K562 (cell line): Measurements from ENCODE around the gene KSR2. TPM values are rescaled to one million over a fixed set of nuclear protein-coding genes. Genes with fewer than 3 reads are reported as not detected.
A peak's percentile ranks its signal among the peaks of the same experiment; 100 is the strongest.

Source experiments
- ATAC-seq: fragments of 200-7000 bp; cut with Tn5 transposase; 3 replicates; pipeline ENCODE4 v1.9.1; 2020; ENCODE audit warnings: moderate library complexity
- BruUV-seq: library from RNA; stranded (reverse); fragments of 400-500 nt; replicated peaks from 2 replicates; lab custom pipeline; 2021; lab: Mats Ljungman, UMichigan
- CTCF ChIA-PET: fragments of 300-600 bp; formaldehyde crosslinking; extraction: SDS; loops from one replicate; lab custom pipeline; 2021; ENCODE audit warnings: low intra/inter-chr PET ratio; lab: Yijun Ruan, JAX
- POLR2A ChIA-PET: fragments of 300-600, 350-650 bp; sonication (Branson Sonifier 250); formaldehyde crosslinking; extraction: SDS; loops from one replicate; lab custom pipeline; 2021; ENCODE audit warnings: antibody characterized with exemption, inconsistent platforms; lab: Yijun Ruan, JAX
- DNase-seq, 4 experiments: peaks; one replicate each; pipeline versions ENCODE4 v3.0.0 to v3.0.0-alpha.2; 2011 to 2018; ENCODE audit warnings: low spot score in 3 of 4, mixed read lengths in 3 of 4; ENCODE audit errors: extremely low read depth in 1 of 4
- FAIRE-seq: peaks from 2 replicates; lab custom pipeline; 2011; peaks lifted over from hg19 to GRCh38; lab: Jason Lieb, UNC
- H2AFZ ChIP-seq: 2 replicates; pipeline ENCODE4 v1.6.0; 2011; ENCODE audit warnings: low read depth, low read length, control low read depth, inconsistent platforms
- H3K27ac ChIP-seq: fragments of 200-600 bp; 3 replicates; pipeline ENCODE4 v1.8.0; 2011; ENCODE audit warnings: low read depth, mild to moderate bottlenecking, control low read depth, inconsistent platforms, low read length, moderate library complexity, mixed read lengths; ENCODE audit errors: extremely low read depth
- H3K27me3 ChIP-seq, 2 experiments: fragments of 300-600 bp in 1 of 2; 2 replicates in 1 of 2; 3 replicates in 1 of 2; pipeline versions ENCODE4 v1.6.0 to v1.8.0; 2011; ENCODE audit warnings: inconsistent platforms in 2 of 2, low read length in 2 of 2, mild to moderate bottlenecking in 1 of 2, mixed read lengths in 1 of 2, moderate library complexity in 1 of 2; ENCODE audit not compliant: control insufficient read depth in 2 of 2, insufficient read depth in 2 of 2
- H3K36me3 ChIP-seq: fragments of 300-600 bp; 3 replicates; pipeline ENCODE4 v1.8.0; 2011; ENCODE audit warnings: mild to moderate bottlenecking, low read length, inconsistent platforms; ENCODE audit not compliant: control insufficient read depth, insufficient read depth
- H3K4me1 ChIP-seq, 2 experiments: fragments of 200-600 bp in 1 of 2; replicated peaks in 1 of 2; 2 replicates in 1 of 2; 3 replicates in 1 of 2; pipeline versions ENCODE4 v1.5.1 to v1.8.0; 2011; ENCODE audit warnings: inconsistent platforms in 2 of 2, low read length in 2 of 2, mild to moderate bottlenecking in 1 of 2, mixed read lengths in 1 of 2, moderate library complexity in 1 of 2; ENCODE audit not compliant: control insufficient read depth in 2 of 2, insufficient read depth in 2 of 2
- H3K4me2 ChIP-seq: 2 replicates; pipeline ENCODE4 v1.6.1; 2011; ENCODE audit warnings: low read length, control low read depth, inconsistent platforms, mixed read lengths; ENCODE audit not compliant: insufficient read depth
- H3K4me3 ChIP-seq: fragments of 200-600 bp; sonication (generic), shearing (Covaris generic); 2 replicates; pipeline ENCODE4 v1.5.1; 2016; ENCODE audit warnings: control low read depth, inconsistent platforms
- H3K79me2 ChIP-seq: fragments of 200-600 bp; 3 replicates; pipeline ENCODE4 v1.8.0; 2011; ENCODE audit warnings: low read length, inconsistent platforms; ENCODE audit not compliant: control insufficient read depth, insufficient read depth
- H3K9ac ChIP-seq, 2 experiments: 2 replicates each; pipeline versions ENCODE4 v1.6.0 to v1.6.1; 2011; ENCODE audit warnings: low read depth in 2 of 2, low read length in 2 of 2, control low read depth in 1 of 2, inconsistent platforms in 1 of 2, mild to moderate bottlenecking in 1 of 2, mixed read lengths in 1 of 2; ENCODE audit not compliant: insufficient read depth in 1 of 2
- H3K9me1 ChIP-seq: one replicate; pipeline ENCODE4 v1.6.0; 2011; ENCODE audit warnings: inconsistent platforms, mild to moderate bottlenecking, low read length, moderate library complexity; ENCODE audit not compliant: control insufficient read depth, insufficient read depth
- H3K9me3 ChIP-seq: replicated peaks from 2 replicates; pipeline ENCODE4 v1.5.1; 2011; ENCODE audit warnings: low read depth, low read length, inconsistent platforms; ENCODE audit not compliant: control insufficient read depth, insufficient read depth
- H4K20me1 ChIP-seq: replicated peaks from 2 replicates; pipeline ENCODE4 v1.6.1; 2011; ENCODE audit warnings: low read length, inconsistent platforms, mixed read lengths; ENCODE audit not compliant: control insufficient read depth, insufficient read depth
- ASH1L ChIP-seq: fragments of 450-650 bp; IDR thresholded peaks from 2 replicates; pipeline ENCODE4 v1.6.1; 2018; ENCODE audit warnings: borderline replicate concordance, mild to moderate bottlenecking, low read depth; ENCODE audit not compliant: partially characterized antibody
- CBFA2T2 ChIP-seq: fragments of 450-650 bp; conservative IDR thresholded peaks from 2 replicates; pipeline ENCODE4 v1.6.1; 2017; ENCODE audit warnings: mild to moderate bottlenecking
- CBFB ChIP-seq: sonication (generic); formaldehyde crosslinking; IDR thresholded peaks from 2 replicates; pipeline ENCODE4 v1.4.0; 2020; ENCODE audit warnings: mild to moderate bottlenecking, missing genetic modification reagents
- CBX8 ChIP-seq: fragments of 200-600 bp; sonication (generic); IDR thresholded peaks from 2 replicates; pipeline ENCODE4 v1.6.1; 2012; ENCODE audit warnings: borderline replicate concordance, mixed run types, low read depth, mild to moderate bottlenecking, moderate library complexity, mixed read lengths, low read length, control low read depth, inconsistent platforms; ENCODE audit not compliant: poor library complexity, severe bottlenecking; ENCODE audit errors: extremely low read depth
- CREM ChIP-seq: IDR thresholded peaks from 2 replicates; pipeline ENCODE4 v1.6.1; 2014; ENCODE audit warnings: antibody characterized with exemption, low read depth
- PHB ChIP-seq: fragments of 250-450 bp; sonication (Bioruptor Pico); IDR thresholded peaks from 2 replicates; pipeline ENCODE4 v1.5.0; 2021
- RFX1 ChIP-seq: fragments of 450-650 bp; IDR thresholded peaks from 2 replicates; pipeline ENCODE4 v1.6.1; 2016; ENCODE audit warnings: mild to moderate bottlenecking, moderate library complexity
- SFPQ ChIP-seq: fragments of 200-400 bp; formaldehyde crosslinking; IDR thresholded peaks from 2 replicates; pipeline ENCODE4 v1.6.1; 2017; ENCODE audit warnings: mild to moderate bottlenecking, low read depth, low read length, moderate library complexity
- SIRT6 ChIP-seq: IDR thresholded peaks from one replicate; pipeline ENCODE4 v1.6.1; 2012; ENCODE audit warnings: low read depth, mild to moderate bottlenecking, control low read depth, inconsistent platforms, low read length, moderate library complexity
- SP1 ChIP-seq: sonication (generic); formaldehyde crosslinking; IDR thresholded peaks from 2 replicates; pipeline ENCODE4 v1.8.1; 2022; ENCODE audit warnings: mild to moderate bottlenecking, missing genetic modification reagents
- THRB ChIP-seq: fragments of 450-650 bp; formaldehyde crosslinking; conservative IDR thresholded peaks from 2 replicates; pipeline ENCODE4 v1.4.0; 2022; ENCODE audit warnings: mild to moderate bottlenecking, missing genetic modification characterization
- ZNF239 ChIP-seq: fragments of 250-450 bp; sonication (Bioruptor Pico); IDR thresholded peaks from 2 replicates; pipeline ENCODE4 v1.4.0; 2020; ENCODE audit warnings: mild to moderate bottlenecking
- ZNF24 ChIP-seq: fragments of 450-650 bp; IDR thresholded peaks from 2 replicates; pipeline ENCODE4 v1.6.1; 2016
- ZNF57 ChIP-seq: fragments of 450-650 bp; formaldehyde crosslinking; IDR thresholded peaks from 2 replicates; pipeline ENCODE4 v1.4.0; 2020; ENCODE audit warnings: mild to moderate bottlenecking, moderate library complexity
- WGBS: fragments of 100-300 bp; shearing (Covaris generic); methylation state at CpG from one replicate; pipeline ENCODE4 v1.1.6; 2016; ENCODE audit warnings: low coverage, mixed read lengths; ENCODE audit not compliant: insufficient coverage; ENCODE audit errors: missing lambda C conversion rate; 5-methylcytosine and 5-hydroxymethylcytosine counted together
- in situ Hi-C: fragments of 300-500 bp; cut with MboI; formaldehyde crosslinking; loops from 4 replicates; pipeline ENCODE4 v1.15.0; 2018; ENCODE audit warnings: inconsistent platforms, mixed read lengths
- intact Hi-C: fragments of 100-400 bp; cut with micrococcal nuclease; formaldehyde crosslinking; loops from 2 replicates; pipeline ENCODE4 v1.14.2; 2022
- polyA plus RNA-seq, 8 experiments: library from polyadenylated mRNA; depleted of rRNA in 4 of 8; stranded (reverse) in 5 of 8; unstranded in 3 of 8; fragments of >200 nt; fragmentation: Nextera tagmentation in 2 of 8; fragmentation: Illumina TruSeq in 1 of 8; extraction: Ambion mirVana in 2 of 8; extraction: Trizol in 1 of 8; gene quantifications; 2 replicates each; pipeline versions ENCODE4 v1.2.1 to v1.2.3, GENCODE V29; 2011 to 2014; ENCODE audit warnings: inconsistent platforms in 1 of 8, missing spikeins in 1 of 8
- total RNA-seq, 7 experiments: library from RNA; depleted of rRNA in 6 of 7; stranded (reverse); fragments of >200 nt in 6 of 7; fragmentation: Illumina TruSeq in 2 of 7; extraction: Trizol in 2 of 7; gene quantifications; 2 replicates each; pipeline versions ENCODE4 v1.2.1 to v1.2.3, GENCODE V29; 2011 to 2021; ENCODE audit warnings: low replicate concordance in 1 of 7
- TF ChIP-seq, protein P1 (sequence below), 3 experiments: fragments of 200-800 bp in 1 of 3; sonication (Bioruptor generic) in 1 of 3; sonication (generic) in 1 of 3; formaldehyde crosslinking in 1 of 3; IDR thresholded peaks; 2 replicates each; pipeline versions ENCODE4 v1.6.1 to v1.8.0; 2016 to 2022; ENCODE audit warnings: mild to moderate bottlenecking in 2 of 3, missing compliant biosample characterization in 2 of 3, missing genetic modification characterization in 2 of 3, missing genetic modification reagents in 1 of 3
- TF ChIP-seq, protein P2 (sequence below): sonication (generic); formaldehyde crosslinking; IDR thresholded peaks from 2 replicates; pipeline ENCODE4 v1.8.1; 2022; ENCODE audit warnings: missing genetic modification reagents

KSR2 gene
- total and polyA plus RNA-seq, 9 of the 15 experiments (the other 6 are each of a cell fraction or from before 2014, with no cell fraction given), result not detected

- 0% methylated on average over 10 of the region's 12 CpGs for WGBS
- Histone ChIP-seq H4K20me1 (no peaks in the 10 kb centered on the region), H3K27ac (no peak overlapping the region), H3K9ac (no peak overlapping the region), H3K9me1 (no peaks in the 10 kb centered on the region), H3K36me3 (no peaks in the 10 kb centered on the region), H3K9me3 (no peaks in the 10 kb centered on the region), H3K4me1 (no peaks in the 10 kb centered on the region), H3K27me3 (no peaks in the 10 kb centered on the region; a peak in 1 of 5 replicates), H3K4me2 (no peak overlapping the region), H3K79me2 (no peaks in the 10 kb centered on the region), H2AFZ (no peak overlapping the region), H3K4me3 (no peak overlapping the region)
- BruUV-seq, result no TSS peak
- in situ Hi-C loops (loop anchor here (10.0 kb wide), 1 partner anchor 213 kb away; no protein-coding TSS in a partner anchor), intact Hi-C loops (loop anchor here (1.0 kb wide), 2 partner anchors 220 to 375 kb away; no protein-coding TSS in a partner anchor)
- ATAC-seq, result peak; percentile 92
- FAIRE-seq, result peak; percentile 26
- DNase-seq, result peak; percentile 60 to 80 (median 70)
- ChIA-PET POLR2A (interaction anchor here (0.6 to 1.2 kb wide), 4 partner anchors 14 to 99 kb away, joined by 3 to 5 read pairs (median 4); no protein-coding TSS in a partner anchor), CTCF (interaction anchor here (0.8 to 1.8 kb wide), 4 partner anchors 219 to 351 kb away, joined by 3 to 11 read pairs (median 5); no protein-coding TSS in a partner anchor)
- TF ChIP-seq CBX8, result no peak
- TF ChIP-seq SP1 (CRISPR knock-in tag), result no peak
- no peak for TF ChIP-seq CBFB
- TF ChIP-seq CREM, result no peak
- TF ChIP-seq THRB (CRISPR knock-in tag), result no peak
- TF ChIP-seq, protein P1, sequence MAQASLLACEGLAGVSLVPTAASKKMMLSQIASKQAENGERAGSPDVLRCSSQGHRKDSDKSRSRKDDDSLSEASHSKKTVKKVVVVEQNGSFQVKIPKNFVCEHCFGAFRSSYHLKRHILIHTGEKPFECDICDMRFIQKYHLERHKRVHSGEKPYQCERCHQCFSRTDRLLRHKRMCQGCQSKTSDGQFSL (CRISPR knock-in tag; IDR thresholded peaks at IDR 0.05), result no peak
- TF ChIP-seq, protein P1 (tag; IDR thresholded peaks at IDR 0.05), result no peak
- TF ChIP-seq SIRT6, result no peak
- TF ChIP-seq CBFA2T2, result no peak
- TF ChIP-seq SFPQ, result no peak
- no peak for TF ChIP-seq ZNF24
- TF ChIP-seq, protein P2, sequence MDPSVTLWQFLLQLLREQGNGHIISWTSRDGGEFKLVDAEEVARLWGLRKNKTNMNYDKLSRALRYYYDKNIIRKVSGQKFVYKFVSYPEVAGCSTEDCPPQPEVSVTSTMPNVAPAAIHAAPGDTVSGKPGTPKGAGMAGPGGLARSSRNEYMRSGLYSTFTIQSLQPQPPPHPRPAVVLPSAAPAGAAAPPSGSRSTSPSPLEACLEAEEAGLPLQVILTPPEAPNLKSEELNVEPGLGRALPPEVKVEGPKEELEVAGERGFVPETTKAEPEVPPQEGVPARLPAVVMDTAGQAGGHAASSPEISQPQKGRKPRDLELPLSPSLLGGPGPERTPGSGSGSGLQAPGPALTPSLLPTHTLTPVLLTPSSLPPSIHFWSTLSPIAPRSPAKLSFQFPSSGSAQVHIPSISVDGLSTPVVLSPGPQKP (CRISPR knock-in tag), result no peak
- TF ChIP-seq ZNF57, result no peak
- no peak for TF ChIP-seq PHB (CRISPR knock-in tag)
- TF ChIP-seq ASH1L, result no peak
- TF ChIP-seq RFX1, result no peak
- TF ChIP-seq ZNF239 (CRISPR knock-in tag), result no peak
These were observed 381.0 kb downstream of the KSR2 start for GRCh38 chr12:117587631-117588287.
